Activated T-helper 17 cell treated with anti-CD3 and anti-CD28 coated beads, Interleukin-2, amount 50 U/mL, for 72 hours (primary cell): Measurements from ENCODE around the gene NMNAT3. TPM values are rescaled to one million over a fixed set of nuclear protein-coding genes. Genes with fewer than 3 reads are reported as not detected.

Source experiments
- ATAC-seq: fragments of 150-1000 bp; cut with Tn5 transposase; replicated peaks from 2 replicates; pipeline ENCODE4 v1.10.0; 2021; ENCODE audit warnings: mild to moderate bottlenecking, moderate library complexity
- H3K27ac Mint-ChIP-seq: one replicate; pipeline ENCODE4 v1.8.0; 2022; ENCODE audit warnings: mixed read lengths
- H3K27me3 Mint-ChIP-seq: one replicate; pipeline ENCODE4 v1.8.0; 2022; ENCODE audit warnings: mixed read lengths
- H3K36me3 Mint-ChIP-seq: one replicate; pipeline ENCODE4 v1.8.0; 2022; ENCODE audit warnings: low read depth, mild to moderate bottlenecking, mixed read lengths
- H3K4me1 Mint-ChIP-seq: one replicate; pipeline ENCODE4 v1.8.0; 2022; ENCODE audit warnings: mixed read lengths
- H3K4me3 Mint-ChIP-seq: one replicate; pipeline ENCODE4 v1.8.0; 2022; ENCODE audit warnings: mild to moderate bottlenecking, mixed read lengths
- H3K9me3 Mint-ChIP-seq: one replicate; pipeline ENCODE4 v1.8.0; 2022; ENCODE audit warnings: mixed read lengths
- total RNA-seq, 2 donors: library from RNA; stranded (reverse); gene quantifications; one replicate each; pipeline ENCODE4 v1.2.3, GENCODE V29; 2022

Gene NMNAT3
- total RNA-seq, 2 donors from 2014 or later: 0.76 to 2.9 TPM

GRCh38 chr3:139527265-139527664 is 150.5 kb downstream of the NMNAT3 start:
- no peak for ATAC-seq
- Mint-ChIP-seq H3K27ac (no peak overlapping the region), H3K4me1 (no peaks in the 10 kb centered on the region), H3K27me3 (peaks cover 3% of the 10 kb centered on the region), H3K4me3 (no peak overlapping the region), H3K9me3 (no peaks in the 10 kb centered on the region), H3K36me3 (no peaks in the 10 kb centered on the region)

GRCh38 chr3:139526146-139526545 is 151.6 kb downstream of the NMNAT3 start:
- no peak overlapping the region for H3K4me3 Mint-ChIP-seq
- no peaks in the 10 kb centered on the region for H3K4me1 Mint-ChIP-seq
- peaks cover 3% of the 10 kb centered on the region for H3K27me3 Mint-ChIP-seq
- ATAC-seq: no peak
- H3K9me3 Mint-ChIP-seq: no peaks in the 10 kb centered on the region
- H3K36me3 Mint-ChIP-seq: no peaks in the 10 kb centered on the region
- H3K27ac Mint-ChIP-seq: no peak overlapping the region

GRCh38 chr3:139524841-139525636 is 152.7 kb downstream of the NMNAT3 start:
- H3K9me3 Mint-ChIP-seq: no peaks in the 10 kb centered on the region
- no peak overlapping the region for H3K27ac Mint-ChIP-seq
- H3K4me3 Mint-ChIP-seq: no peak overlapping the region
- no peak for ATAC-seq
- no peaks in the 10 kb centered on the region for H3K4me1 Mint-ChIP-seq
- no peaks in the 10 kb centered on the region for H3K36me3 Mint-ChIP-seq
- peaks cover 3% of the 10 kb centered on the region for H3K27me3 Mint-ChIP-seq

- Mint-ChIP-seq H3K36me3 (no peaks in the 10 kb centered on the region), H3K27ac (no peak overlapping the region), H3K4me1 (no peaks in the 10 kb centered on the region), H3K27me3 (peaks cover 3% of the 10 kb centered on the region), H3K9me3 (no peaks in the 10 kb centered on the region), H3K4me3 (no peak overlapping the region)
- ATAC-seq: no peak
Observed at GRCh38 chr3:139523718-139524117, 154.1 kb downstream of the NMNAT3 start.

- no peaks in the 10 kb centered on the region for H3K9me3 Mint-ChIP-seq
- H3K27ac Mint-ChIP-seq: no peak overlapping the region
- H3K4me1 Mint-ChIP-seq: no peaks in the 10 kb centered on the region
- peaks cover 3% of the 10 kb centered on the region for H3K27me3 Mint-ChIP-seq
- no peak overlapping the region for H3K4me3 Mint-ChIP-seq
- H3K36me3 Mint-ChIP-seq: no peaks in the 10 kb centered on the region
- ATAC-seq: no peak
Observed at GRCh38 chr3:139523166-139523565, 154.6 kb downstream of the NMNAT3 start.

GRCh38 chr3:139522421-139522820 is 155.4 kb downstream of the NMNAT3 start:
- H3K9me3 Mint-ChIP-seq: no peaks in the 10 kb centered on the region
- no peak for ATAC-seq
- no peak overlapping the region for H3K27ac Mint-ChIP-seq
- no peaks in the 10 kb centered on the region for H3K36me3 Mint-ChIP-seq
- H3K4me1 Mint-ChIP-seq: no peaks in the 10 kb centered on the region
- no peak overlapping the region for H3K4me3 Mint-ChIP-seq
- H3K27me3 Mint-ChIP-seq: peaks cover 3% of the 10 kb centered on the region

- no peaks in the 10 kb centered on the region for H3K4me1 Mint-ChIP-seq
- H3K9me3 Mint-ChIP-seq: no peaks in the 10 kb centered on the region
- H3K27ac Mint-ChIP-seq: no peak overlapping the region
- no peak for ATAC-seq
- H3K36me3 Mint-ChIP-seq: no peaks in the 10 kb centered on the region
- no peak overlapping the region for H3K4me3 Mint-ChIP-seq
- peaks cover 3% of the 10 kb centered on the region for H3K27me3 Mint-ChIP-seq
Observed at GRCh38 chr3:139521816-139522215, 156.0 kb downstream of the NMNAT3 start.

GRCh38 chr3:139521144-139521543 is 156.6 kb downstream of the NMNAT3 start:
- peaks cover 3% of the 10 kb centered on the region for H3K27me3 Mint-ChIP-seq
- H3K4me1 Mint-ChIP-seq: no peaks in the 10 kb centered on the region
- H3K9me3 Mint-ChIP-seq: no peaks in the 10 kb centered on the region
- no peak for ATAC-seq
- H3K36me3 Mint-ChIP-seq: no peaks in the 10 kb centered on the region
- H3K27ac Mint-ChIP-seq: no peak overlapping the region
- H3K4me3 Mint-ChIP-seq: no peak overlapping the region

- H3K4me3 Mint-ChIP-seq: no peak overlapping the region
- H3K27ac Mint-ChIP-seq: no peak overlapping the region
- no peaks in the 10 kb centered on the region for H3K36me3 Mint-ChIP-seq
- H3K9me3 Mint-ChIP-seq: no peaks in the 10 kb centered on the region
- peak; percentile 16 for ATAC-seq
- peaks cover 3% of the 10 kb centered on the region for H3K27me3 Mint-ChIP-seq
- H3K4me1 Mint-ChIP-seq: no peaks in the 10 kb centered on the region
Observed at GRCh38 chr3:139519998-139520737, 157.6 kb downstream of the NMNAT3 start.

- no peaks in the 10 kb centered on the region for H3K4me1 Mint-ChIP-seq
- H3K9me3 Mint-ChIP-seq: no peaks in the 10 kb centered on the region
- no peak overlapping the region for H3K4me3 Mint-ChIP-seq
- no peaks in the 10 kb centered on the region for H3K36me3 Mint-ChIP-seq
- H3K27ac Mint-ChIP-seq: no peak overlapping the region
- H3K27me3 Mint-ChIP-seq: peaks cover 3% of the 10 kb centered on the region
- ATAC-seq: no peak
Observed at GRCh38 chr3:139518926-139519842, 158.6 kb downstream of the NMNAT3 start.

- H3K36me3 Mint-ChIP-seq: no peaks in the 10 kb centered on the region
- no peak for ATAC-seq
Observed at GRCh38 chr3:139518306-139518705, 159.5 kb downstream of the NMNAT3 start.

GRCh38 chr3:139517321-139518065 is 160.3 kb downstream of the NMNAT3 start:
- Mint-ChIP-seq H3K9me3 (no peaks in the 10 kb centered on the region), H3K27ac (no peak overlapping the region), H3K4me3 (no peak overlapping the region), H3K36me3 (no peaks in the 10 kb centered on the region), H3K27me3 (peaks cover 2% of the 10 kb centered on the region), H3K4me1 (no peaks in the 10 kb centered on the region)
- no peak for ATAC-seq

More at GRCh38 chr3:139518306-139518705, 159.5 kb downstream of the NMNAT3 start:
- Mint-ChIP-seq H3K4me3 (no peak overlapping the region), H3K4me1 (no peaks in the 10 kb centered on the region), H3K27me3 (peaks cover 3% of the 10 kb centered on the region), H3K9me3 (no peaks in the 10 kb centered on the region), H3K27ac (no peak overlapping the region)

GRCh38 chr3:139514741-139515140 is 163.0 kb downstream of the NMNAT3 start:
- Mint-ChIP-seq H3K4me3 (no peak overlapping the region), H3K27me3 (peaks cover 3% of the 10 kb centered on the region), H3K36me3 (no peaks in the 10 kb centered on the region), H3K9me3 (no peaks in the 10 kb centered on the region), H3K4me1 (no peaks in the 10 kb centered on the region), H3K27ac (no peak overlapping the region)
- ATAC-seq: no peak
